Measurements from ENCODE around the gene TNNT2. TPM values are rescaled to one million over a fixed set of nuclear protein-coding genes. Genes with fewer than 3 reads are reported as not detected.

Gene TNNT2
- total and polyA plus RNA-seq, 2 of the 13 experiments (the other 11 are each of a cell fraction or from before 2014, with no cell fraction given) = 0.20 to 0.63 TPM

GRCh38 chr1:201394591-201394990 is 17.1 kb upstream of the TNNT2 start:
- FAIRE-seq (no peak), ATAC-seq (no peak), DNase-seq (ENCODE audit: low spot score) (no peak)
- ChIA-PET CTCF (ENCODE audit: low intra/inter-chr PET ratio, low total read pairs) (no interaction called here), POLR2A (interaction anchor here (1.2 kb wide), 1 partner anchor 12 kb away, joined by 7 read pairs; no protein-coding TSS in a partner anchor)
- Histone ChIP-seq H3K4me3 (replicated peaks in 1 of 3; ENCODE audit: insufficient read depth in 1 of 3, low read depth in 2 of 3, low read length in 3 of 3) (no peak overlapping the region), H3K36me3 (replicated peaks in 1 of 2; ENCODE audit: control insufficient read depth in 1 of 2, insufficient read depth in 2 of 2, low read length in 2 of 2) (peaks cover 0 to 2% of the 10 kb centered on the region in 2 experiments; a peak in 2 of 5 replicates), H3K27me3 (ENCODE audit: control insufficient read depth in 1 of 2, insufficient read depth in 2 of 2, low read length in 2 of 2) (no peaks in the 10 kb centered on the region), H2AFZ (ENCODE audit: low read length) (no peak overlapping the region), H3K79me2 (ENCODE audit: insufficient read depth, low read length) (peaks cover 40% of the 10 kb centered on the region), H3K9ac (ENCODE audit: insufficient read depth, low read depth, low read length) (no peak overlapping the region), H3K27ac (ENCODE audit: extremely low read length, insufficient read depth, low read length) (no peak overlapping the region), H3K4me1 (ENCODE audit: insufficient read depth, low read length) (peaks cover 45% of the 10 kb centered on the region), H4K20me1 (ENCODE audit: insufficient read depth, low read length) (peaks cover 12% of the 10 kb centered on the region), H3K9me3 (ENCODE audit: low read length) (no peaks in the 10 kb centered on the region), H3K4me2 (ENCODE audit: low read depth, low read length) (no peak overlapping the region)
- no TSS peak for BruUV-seq (replicated peaks)
- 92% methylated on average over 3 of the region's 3 CpGs for WGBS (ENCODE audit: low lambda C conversion rate)
- TF ChIP-seq ZNF766 (CRISPR knock-in tag; IDR thresholded peaks at IDR 0.05; ENCODE audit: borderline replicate concordance) = no peak
- intact Hi-C loops (cut with micrococcal nuclease; ENCODE audit: unreplicated experiment) (no loop called here), in situ Hi-C loops (cut with HindIII; ENCODE audit: extremely low pct_ligation_motif_present, low pct_unique_long_range_greater_than_20kb) (no loop called here)

- ChIA-PET CTCF (ENCODE audit: low intra/inter-chr PET ratio, low total read pairs) (no interaction called here), POLR2A (interaction anchor here (0.6 to 2.9 kb wide), 2 partner anchors 13 to 236 kb away, joined by 3 to 15 read pairs; no protein-coding TSS in a partner anchor)
- intact Hi-C loops (cut with micrococcal nuclease; ENCODE audit: unreplicated experiment) = no loop called here
- Histone ChIP-seq H3K79me2 (ENCODE audit: insufficient read depth, low read length) (peaks cover 36% of the 10 kb centered on the region), H3K27ac (ENCODE audit: extremely low read length, insufficient read depth, low read length) (no peak overlapping the region), H3K9ac (ENCODE audit: insufficient read depth, low read depth, low read length) (no peak overlapping the region), H4K20me1 (ENCODE audit: insufficient read depth, low read length) (peaks cover 12% of the 10 kb centered on the region), H3K4me1 (ENCODE audit: insufficient read depth, low read length) (peaks cover 42% of the 10 kb centered on the region), H2AFZ (ENCODE audit: low read length) (no peak overlapping the region), H3K36me3 (replicated peaks in 1 of 2; ENCODE audit: control insufficient read depth in 1 of 2, insufficient read depth in 2 of 2, low read length in 2 of 2) (peaks cover 5 to 9% of the 10 kb centered on the region in 2 experiments; a peak in 4 of 5 replicates), H3K4me3 (replicated peaks in 1 of 3; ENCODE audit: insufficient read depth in 1 of 3, low read depth in 2 of 3, low read length in 3 of 3) (no peak overlapping the region), H3K27me3 (ENCODE audit: control insufficient read depth in 1 of 2, insufficient read depth in 2 of 2, low read length in 2 of 2) (no peaks in the 10 kb centered on the region), H3K9me3 (ENCODE audit: low read length) (no peaks in the 10 kb centered on the region), H3K4me2 (ENCODE audit: low read depth, low read length) (no peak overlapping the region)
- in situ Hi-C loops (cut with HindIII; ENCODE audit: extremely low pct_ligation_motif_present, low pct_unique_long_range_greater_than_20kb) = no loop called here
- 98% methylated on average over 3 of the region's 3 CpGs for WGBS (ENCODE audit: low lambda C conversion rate)
- ATAC-seq (no peak), DNase-seq (ENCODE audit: low spot score) (no peak), FAIRE-seq (no peak)
- no TSS peak for BruUV-seq (replicated peaks)
- no peak for TF ChIP-seq HMGA1 (CRISPR knock-in tag; conservative IDR thresholded peaks at IDR 0.05)
- TF ChIP-seq ARNTL (CRISPR knock-in tag; IDR thresholded peaks at IDR 0.05) = no peak
- TF ChIP-seq CEBPB (IDR thresholded peaks at IDR 0.05; ENCODE audit: borderline replicate concordance, low read depth, low read length) = no peak
- TF ChIP-seq ETS1 (CRISPR knock-in tag; IDR thresholded peaks at IDR 0.05) = no peak
- TF ChIP-seq TEAD3 (CRISPR knock-in tag; optimal IDR thresholded peaks at IDR 0.05; ENCODE audit: borderline replicate concordance) = no peak
- no peak for TF ChIP-seq MLX (CRISPR knock-in tag; IDR thresholded peaks at IDR 0.05)
- no peak for TF ChIP-seq ZNF441 (CRISPR knock-in tag; IDR thresholded peaks at IDR 0.05; ENCODE audit: borderline replicate concordance)
- no peak for TF ChIP-seq USF2 (IDR thresholded peaks at IDR 0.05; ENCODE audit: low read depth, low read length)
- no peak for TF ChIP-seq USF2 (CRISPR knock-in tag; IDR thresholded peaks at IDR 0.05; ENCODE audit: borderline replicate concordance)
- no peak for TF ChIP-seq MYC (CRISPR knock-in tag; IDR thresholded peaks at IDR 0.05; ENCODE audit: borderline replicate concordance)
These were observed 15.6 kb upstream of the TNNT2 start for GRCh38 chr1:201393076-201393475.
